ENCODE measurements around the gene ZNHIT6. TPM values are rescaled to one million over a fixed set of nuclear protein-coding genes. Genes with fewer than 3 reads are reported as not detected.

Gene ZNHIT6
- total RNA-seq, 2 experiments from 2014 or later = 19.8 to 19.9 TPM

GRCh38 chr1:85611425-85611824 lies 96.8 kb downstream of the ZNHIT6 start:
- peaks cover 1% of the 10 kb centered on the region for H3K36me3 Mint-ChIP-seq (ENCODE audit: low read depth)

GRCh38 chr1:85609976-85610375 lies 98.3 kb downstream of the ZNHIT6 start:
- H3K9me3 Mint-ChIP-seq = no peaks in the 10 kb centered on the region
- H3K36me3 Mint-ChIP-seq (ENCODE audit: low read depth) = no peaks in the 10 kb centered on the region
- H3K4me3 Mint-ChIP-seq = no peak overlapping the region
- H3K27me3 Mint-ChIP-seq (ENCODE audit: low read depth) = no peaks in the 10 kb centered on the region
- no peak for DNase-seq
- no peaks in the 10 kb centered on the region for H3K4me1 Mint-ChIP-seq (ENCODE audit: low read depth)
- intact Hi-C loops (cut with micrococcal nuclease) = loop anchor here (10.0 kb wide), 1 partner anchor 405 kb away; no protein-coding TSS in a partner anchor
- CTCF ChIA-PET = no interaction called here
- no peak overlapping the region for H3K27ac Mint-ChIP-seq

More at GRCh38 chr1:85611425-85611824, 96.8 kb downstream of the ZNHIT6 start:
- Mint-ChIP-seq H3K27ac (no peak overlapping the region), H3K9me3 (no peaks in the 10 kb centered on the region), H3K4me3 (no peak overlapping the region), H3K4me1 (ENCODE audit: low read depth) (no peaks in the 10 kb centered on the region), H3K27me3 (ENCODE audit: low read depth) (no peaks in the 10 kb centered on the region)
- CTCF ChIA-PET = no interaction called here
- intact Hi-C loops (cut with micrococcal nuclease) = no loop called here
- no peak for DNase-seq

- Mint-ChIP-seq H3K27me3 (ENCODE audit: low read depth) (no peaks in the 10 kb centered on the region), H3K4me1 (ENCODE audit: low read depth) (no peaks in the 10 kb centered on the region)
Observed at GRCh38 chr1:85608851-85609250, 99.4 kb downstream of the ZNHIT6 start.

GRCh38 chr1:85607921-85608265 lies 100.3 kb downstream of the ZNHIT6 start:
- no peak for DNase-seq
- Mint-ChIP-seq H3K27me3 (ENCODE audit: low read depth) (no peaks in the 10 kb centered on the region), H3K36me3 (ENCODE audit: low read depth) (no peaks in the 10 kb centered on the region), H3K9me3 (no peaks in the 10 kb centered on the region), H3K4me3 (no peak overlapping the region), H3K4me1 (ENCODE audit: low read depth) (no peaks in the 10 kb centered on the region), H3K27ac (no peak overlapping the region)
- intact Hi-C loops (cut with micrococcal nuclease) = loop anchor here (10.0 kb wide), 1 partner anchor 407 kb away; no protein-coding TSS in a partner anchor
- CTCF ChIA-PET = no interaction called here

More at GRCh38 chr1:85608851-85609250, 99.4 kb downstream of the ZNHIT6 start:
- no peaks in the 10 kb centered on the region for H3K9me3 Mint-ChIP-seq
- CTCF ChIA-PET = no interaction called here
- no peak overlapping the region for H3K27ac Mint-ChIP-seq
- intact Hi-C loops (cut with micrococcal nuclease) = loop anchor here (10.0 kb wide), 1 partner anchor 406 kb away; no protein-coding TSS in a partner anchor
- no peak overlapping the region for H3K4me3 Mint-ChIP-seq
- no peak for DNase-seq
- no peaks in the 10 kb centered on the region for H3K36me3 Mint-ChIP-seq (ENCODE audit: low read depth)

GRCh38 chr1:85607126-85607920 lies 100.9 kb downstream of the ZNHIT6 start:
- Mint-ChIP-seq H3K4me3 (no peak overlapping the region), H3K27ac (no peak overlapping the region), H3K9me3 (no peaks in the 10 kb centered on the region), H3K27me3 (ENCODE audit: low read depth) (no peaks in the 10 kb centered on the region), H3K4me1 (ENCODE audit: low read depth) (no peaks in the 10 kb centered on the region), H3K36me3 (ENCODE audit: low read depth) (no peaks in the 10 kb centered on the region)
- intact Hi-C loops (cut with micrococcal nuclease) = loop anchor here (10.0 kb wide), 1 partner anchor 407 kb away; no protein-coding TSS in a partner anchor
- CTCF ChIA-PET = no interaction called here
- DNase-seq = no peak

- DNase-seq = no peak
- intact Hi-C loops (cut with micrococcal nuclease) = loop anchor here (10.0 kb wide), 1 partner anchor 408 kb away; no protein-coding TSS in a partner anchor
- no peaks in the 10 kb centered on the region for H3K9me3 Mint-ChIP-seq
- no peaks in the 10 kb centered on the region for H3K4me1 Mint-ChIP-seq (ENCODE audit: low read depth)
- H3K4me3 Mint-ChIP-seq = no peak overlapping the region
- CTCF ChIA-PET = no interaction called here
- no peak overlapping the region for H3K27ac Mint-ChIP-seq
- no peaks in the 10 kb centered on the region for H3K27me3 Mint-ChIP-seq (ENCODE audit: low read depth)
- no peaks in the 10 kb centered on the region for H3K36me3 Mint-ChIP-seq (ENCODE audit: low read depth)
Observed at GRCh38 chr1:85606414-85606800, 101.8 kb downstream of the ZNHIT6 start.

GRCh38 chr1:85605484-85606413 lies 102.5 kb downstream of the ZNHIT6 start:
- CTCF ChIA-PET = interaction anchor here (0.6 kb wide), 1 partner anchor 23 kb away, joined by 3 read pairs; no protein-coding TSS in a partner anchor
- Mint-ChIP-seq H3K9me3 (no peaks in the 10 kb centered on the region), H3K4me3 (no peak overlapping the region), H3K27me3 (ENCODE audit: low read depth) (no peaks in the 10 kb centered on the region), H3K4me1 (ENCODE audit: low read depth) (no peaks in the 10 kb centered on the region), H3K27ac (no peak overlapping the region), H3K36me3 (ENCODE audit: low read depth) (no peaks in the 10 kb centered on the region)
- intact Hi-C loops (cut with micrococcal nuclease) = loop anchor here (10.0 kb wide), 1 partner anchor 409 kb away; no protein-coding TSS in a partner anchor
- DNase-seq = no peak

GRCh38 chr1:85604298-85604997 lies 103.8 kb downstream of the ZNHIT6 start:
- no peak for DNase-seq
- Mint-ChIP-seq H3K27ac (no peak overlapping the region), H3K4me3 (no peak overlapping the region), H3K36me3 (ENCODE audit: low read depth) (no peaks in the 10 kb centered on the region), H3K27me3 (ENCODE audit: low read depth) (no peaks in the 10 kb centered on the region), H3K4me1 (ENCODE audit: low read depth) (no peaks in the 10 kb centered on the region), H3K9me3 (peaks cover 3% of the 10 kb centered on the region)
- CTCF ChIA-PET = no interaction called here
- intact Hi-C loops (cut with micrococcal nuclease) = loop anchor here (10.0 kb wide), 1 partner anchor 410 kb away; no protein-coding TSS in a partner anchor

- Mint-ChIP-seq H3K27me3 (ENCODE audit: low read depth) (no peaks in the 10 kb centered on the region), H3K4me1 (ENCODE audit: low read depth) (no peaks in the 10 kb centered on the region), H3K27ac (no peak overlapping the region), H3K4me3 (no peak overlapping the region), H3K9me3 (peaks cover 3% of the 10 kb centered on the region), H3K36me3 (ENCODE audit: low read depth) (no peaks in the 10 kb centered on the region)
- DNase-seq = no peak
- CTCF ChIA-PET = no interaction called here
- intact Hi-C loops (cut with micrococcal nuclease) = loop anchor here (10.0 kb wide), 1 partner anchor 412 kb away; no protein-coding TSS in a partner anchor
Observed at GRCh38 chr1:85603086-85603880, 105.0 kb downstream of the ZNHIT6 start.

- Mint-ChIP-seq H3K9me3 (peaks cover 3% of the 10 kb centered on the region), H3K4me1 (ENCODE audit: low read depth) (no peaks in the 10 kb centered on the region), H3K4me3 (no peak overlapping the region), H3K27ac (no peak overlapping the region), H3K36me3 (ENCODE audit: low read depth) (no peaks in the 10 kb centered on the region), H3K27me3 (ENCODE audit: low read depth) (no peaks in the 10 kb centered on the region)
- intact Hi-C loops (cut with micrococcal nuclease) = loop anchor here (10.0 kb wide), 1 partner anchor 412 kb away; no protein-coding TSS in a partner anchor
- CTCF ChIA-PET = no interaction called here
- DNase-seq = no peak
Observed at GRCh38 chr1:85602571-85602970, 105.7 kb downstream of the ZNHIT6 start.

GRCh38 chr1:85601901-85602300 lies 106.3 kb downstream of the ZNHIT6 start:
- CTCF ChIA-PET = no interaction called here
- intact Hi-C loops (cut with micrococcal nuclease) = loop anchor here (10.0 kb wide), 1 partner anchor 413 kb away; no protein-coding TSS in a partner anchor
- H3K36me3 Mint-ChIP-seq (ENCODE audit: low read depth) = no peaks in the 10 kb centered on the region

More at GRCh38 chr1:85601901-85602300, 106.3 kb downstream of the ZNHIT6 start:
- Mint-ChIP-seq H3K4me3 (no peak overlapping the region), H3K4me1 (ENCODE audit: low read depth) (no peaks in the 10 kb centered on the region), H3K27ac (no peak overlapping the region), H3K27me3 (ENCODE audit: low read depth) (no peaks in the 10 kb centered on the region), H3K9me3 (peaks cover 3% of the 10 kb centered on the region)
- DNase-seq = no peak

Measured in activated naive CD4-positive, alpha-beta T cell treated with anti-CD3 and anti-CD28 coated beads for 36 hours (primary cell).